CD4-positive, alpha-beta T cell (primary cell): Measurements from ENCODE around the gene LPCAT1. TPM values are rescaled to one million over a fixed set of nuclear protein-coding genes. Genes with fewer than 3 reads are reported as not detected.
"Not testable (repeated sequence)": the region's sequence is repeated elsewhere in the genome, so short reads cannot be mapped to it uniquely, and the experiment has no call there.

Experiments used
- ATAC-seq: fragments of 200-7000 bp; cut with Tn5 transposase; one replicate; pipeline ENCODE4 v1.10.0; 2022; ENCODE audit warnings: mild to moderate bottlenecking; ENCODE audit not compliant: poor library complexity
- CTCF ChIA-PET: fragments of 350-600 bp; sonication (Branson Sonifier 250); formaldehyde crosslinking; loops from one replicate; lab custom pipeline; 2021; ENCODE audit warnings: antibody characterized with exemption, inconsistent platforms; lab: Charles Lee
- POLR2A ChIA-PET: fragments of 350-600 bp; sonication (Branson Sonifier 250); formaldehyde crosslinking; loops from one replicate; lab custom pipeline; 2021; ENCODE audit warnings: antibody characterized with exemption, inconsistent platforms; lab: Charles Lee
- DNase-seq, 14 experiments: peaks; one replicate each; pipeline ENCODE4 v3.0.0-alpha.2; 2013 to 2020; ENCODE audit warnings: mixed read lengths in 2 of 14
- H3K27ac ChIP-seq, 2 donors: one replicate each; pipeline versions ENCODE4 v1.5.1 to v1.7.0; 2013; ENCODE audit warnings: low read length in 2 of 2, low read depth in 1 of 2, mild to moderate bottlenecking in 1 of 2
- H3K27me3 ChIP-seq, 2 experiments: 1 replicate in 1 of 2; 2 replicates in 1 of 2; pipeline versions ENCODE4 v1.6.1 to v1.7.0; 2013; ENCODE audit warnings: low read length in 2 of 2, control low read depth in 1 of 2, mild to moderate bottlenecking in 1 of 2, moderate library complexity in 1 of 2; ENCODE audit not compliant: insufficient read depth in 2 of 2, control insufficient read depth in 1 of 2
- H3K36me3 ChIP-seq: one replicate; pipeline ENCODE4 v1.6.1; 2013; ENCODE audit warnings: low read length, control low read depth; ENCODE audit not compliant: insufficient read depth
- H3K4me1 ChIP-seq: one replicate; pipeline ENCODE4 v1.6.1; 2013; ENCODE audit warnings: low read length, control low read depth; ENCODE audit not compliant: insufficient read depth
- H3K4me3 ChIP-seq: one replicate; pipeline ENCODE4 v1.5.1; 2013; ENCODE audit warnings: mild to moderate bottlenecking, low read length, moderate library complexity
- H3K9me3 ChIP-seq, 2 experiments: 1 replicate in 1 of 2; 2 replicates in 1 of 2; pipeline versions ENCODE4 v1.6.1 to v1.7.0; 2013; ENCODE audit warnings: low read length in 2 of 2, mild to moderate bottlenecking in 2 of 2, control low read depth in 1 of 2, moderate library complexity in 1 of 2; ENCODE audit not compliant: control insufficient read depth in 1 of 2, insufficient read depth in 1 of 2
- H3K27ac Mint-ChIP-seq: one replicate; pipeline ENCODE4 v1.8.0; 2020; ENCODE audit warnings: mixed read lengths
- H3K27me3 Mint-ChIP-seq: one replicate; pipeline ENCODE4 v1.8.0; 2021; ENCODE audit warnings: mixed read lengths
- H3K36me3 Mint-ChIP-seq: one replicate; pipeline ENCODE4 v1.8.0; 2021; ENCODE audit warnings: low read depth, mixed read lengths
- H3K4me1 Mint-ChIP-seq: one replicate; pipeline ENCODE4 v1.8.0; 2021; ENCODE audit warnings: low read depth, mixed read lengths
- H3K4me3 Mint-ChIP-seq: one replicate; pipeline ENCODE4 v1.8.0; 2020; ENCODE audit warnings: mild to moderate bottlenecking, mixed read lengths
- H3K9me3 Mint-ChIP-seq: one replicate; pipeline ENCODE4 v1.8.0; 2020; ENCODE audit warnings: mixed read lengths
- CTCF ChIP-seq: fragments of 200-600 bp; IDR thresholded peaks from one replicate; pipeline ENCODE4 v1.8.0; 2022; ENCODE audit warnings: antibody characterized with exemption, mild to moderate bottlenecking
- intact Hi-C, 2 experiments: fragments of 100-400 bp; cut with DNase I in 1 of 2; cut with micrococcal nuclease in 1 of 2; formaldehyde crosslinking; loops; one replicate each; pipeline versions ENCODE4 v1.15.1 to v1.9.0; 2023 to 2025; cut with DNase I, micrococcal nuclease
- total RNA-seq, 174 experiments: library from RNA in 2 of 174; stranded (reverse) in 2 of 174; gene quantifications; one replicate each; pipeline ENCODE4 v1.2.3 and lab custom pipeline; 2021 to 2026

LPCAT1 gene
- total RNA-seq, 2 experiments from 2014 or later, result 20.4 to 21.2 TPM

GRCh38 chr5:1505506-1506241 is 18.1 kb downstream of the LPCAT1 start:
- DNase-seq (no peak), ATAC-seq (no peak)
- Mint-ChIP-seq H3K4me1 (peaks cover 20% of the 10 kb centered on the region), H3K36me3 (peaks cover 14% of the 10 kb centered on the region), H3K9me3 (no peaks in the 10 kb centered on the region), H3K27ac (no peak overlapping the region), H3K27me3 (no peaks in the 10 kb centered on the region), H3K4me3 (no peak overlapping the region)
- Histone ChIP-seq H3K27ac (no peak overlapping the region), H3K4me3 (no peak overlapping the region), H3K36me3 (peaks cover 23% of the 10 kb centered on the region), H3K27me3 (no peaks in the 10 kb centered on the region), H3K9me3 (no peaks in the 10 kb centered on the region), H3K4me1 (peaks cover 42% of the 10 kb centered on the region)
- POLR2A ChIA-PET, result no interaction called here
- no peak for TF ChIP-seq CTCF
- intact Hi-C loops, result no loop called here
- CTCF ChIA-PET, result no interaction called here

GRCh38 chr5:1505089-1505488 is 18.7 kb downstream of the LPCAT1 start:
- peaks cover 20% of the 10 kb centered on the region for H3K4me1 Mint-ChIP-seq
- H3K9me3 ChIP-seq, H3K9me3 Mint-ChIP-seq, ATAC-seq, DNase-seq, H3K27me3 Mint-ChIP-seq, intact Hi-C loops, H3K27ac ChIP-seq, H3K4me3 Mint-ChIP-seq, CTCF ChIA-PET, H3K4me3 ChIP-seq, H3K27me3 ChIP-seq, H3K27ac Mint-ChIP-seq, POLR2A ChIA-PET: not testable (repeated sequence)
- peaks cover 18% of the 10 kb centered on the region for H3K36me3 Mint-ChIP-seq
- H3K4me1 ChIP-seq, result peaks cover 42% of the 10 kb centered on the region
- H3K36me3 ChIP-seq, result peaks cover 18% of the 10 kb centered on the region

- no peak for DNase-seq
- TF ChIP-seq CTCF, result no peak
Observed at GRCh38 chr5:1504617-1505016, 19.1 kb downstream of the LPCAT1 start.

More at GRCh38 chr5:1504617-1505016, 19.1 kb downstream of the LPCAT1 start:
- ChIA-PET POLR2A (interaction anchor here (1.2 kb wide), 1 partner anchor 9 kb away, joined by 3 read pairs; no protein-coding TSS in a partner anchor), CTCF (no interaction called here)
- Histone ChIP-seq H3K9me3 (no peaks in the 10 kb centered on the region), H3K36me3 (peaks cover 20% of the 10 kb centered on the region), H3K4me1 (peaks cover 42% of the 10 kb centered on the region), H3K27me3 (no peaks in the 10 kb centered on the region), H3K4me3 (no peak overlapping the region), H3K27ac (no peak overlapping the region)
- intact Hi-C loops, result no loop called here
- Mint-ChIP-seq H3K4me3 (no peak overlapping the region), H3K9me3 (no peaks in the 10 kb centered on the region), H3K4me1 (peaks cover 20% of the 10 kb centered on the region), H3K27ac (no peak overlapping the region), H3K36me3 (peaks cover 22% of the 10 kb centered on the region), H3K27me3 (no peaks in the 10 kb centered on the region)
- no peak for ATAC-seq
